ENCODE data around the gene ASAH2. TPM values are rescaled to one million over a fixed set of nuclear protein-coding genes. Genes with fewer than 3 reads are reported as not detected.
"Not testable (repeated sequence)": the region's sequence is repeated elsewhere in the genome, so short reads cannot be mapped to it uniquely, and the experiment has no call there.

The ASAH2 gene
- 0.20 TPM in 1 of 2 replicates, not detected in the other for total RNA-seq (2014; rRNA removed; shearing (Covaris generic))

- in situ Hi-C loops (cut with HindIII; ENCODE audit: low sequenced_read_pairs), result no loop called here
- DNase-seq (ENCODE audit: low spot score), result no peak
Measured at GRCh38 chr10:50251394-50251793, at the start of gene ASAH2. TSS of gene ASAH2 (minus strand) at chr10:50251516. CDS start at chr10:50248610, 2,906 bp downstream.

DNA sequence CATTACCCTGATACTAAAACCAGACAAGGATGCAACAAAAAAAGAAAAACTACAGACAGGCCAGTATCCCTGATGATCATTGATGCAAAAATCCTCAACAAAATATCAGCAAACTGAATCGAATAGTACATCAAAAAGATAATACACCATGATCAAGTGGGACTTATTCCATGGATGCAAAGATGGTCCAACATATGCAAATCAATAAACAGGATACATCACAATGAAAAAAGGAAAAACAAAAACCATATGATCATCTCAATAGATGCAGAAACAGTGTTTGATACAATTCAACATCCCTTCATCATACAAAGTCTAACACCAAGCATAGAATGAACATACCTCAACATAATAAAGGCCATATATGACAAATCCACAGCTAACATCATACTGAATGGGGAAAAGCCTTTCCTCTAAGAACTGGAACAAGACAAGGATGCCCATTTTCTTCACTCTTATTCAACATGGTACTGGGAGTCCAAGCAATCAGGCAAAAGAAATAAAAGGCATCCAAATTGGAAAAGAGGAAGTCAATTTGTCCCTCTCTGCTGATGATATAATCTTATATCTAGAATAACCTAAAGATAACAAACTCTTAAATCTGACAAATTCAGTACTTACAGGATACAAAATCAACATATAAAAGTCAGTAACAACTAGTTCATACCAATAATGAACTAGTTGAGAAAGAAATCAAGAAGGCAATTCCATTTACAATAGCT, 48.8 kb upstream of the ASAH2 start:
- in situ Hi-C loops (cut with HindIII; ENCODE audit: low sequenced_read_pairs), result no loop called here
- no peak for DNase-seq (ENCODE audit: low spot score)

DNA sequence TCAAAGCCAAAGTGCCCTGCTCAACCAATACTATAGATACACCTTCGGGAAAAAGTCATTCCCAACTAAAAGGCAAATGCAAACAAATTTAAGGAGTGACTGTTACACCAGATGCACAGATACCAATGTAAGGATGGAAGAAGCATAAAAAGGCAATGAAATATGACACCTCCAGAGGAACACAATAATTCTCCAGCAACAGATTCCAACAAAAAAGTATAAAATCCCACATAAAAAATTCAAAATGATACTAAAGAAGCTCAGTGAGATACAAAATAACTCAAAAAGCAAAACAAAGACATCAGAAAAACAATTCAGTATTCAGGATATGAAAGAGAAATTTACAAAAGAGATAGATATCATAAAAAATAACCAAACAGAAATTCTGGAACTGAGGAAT, 44.1 kb upstream of the ASAH2 start:
- DNase-seq (ENCODE audit: low spot score), result no peak
- in situ Hi-C loops (cut with HindIII; ENCODE audit: low sequenced_read_pairs), result no loop called here

DNA sequence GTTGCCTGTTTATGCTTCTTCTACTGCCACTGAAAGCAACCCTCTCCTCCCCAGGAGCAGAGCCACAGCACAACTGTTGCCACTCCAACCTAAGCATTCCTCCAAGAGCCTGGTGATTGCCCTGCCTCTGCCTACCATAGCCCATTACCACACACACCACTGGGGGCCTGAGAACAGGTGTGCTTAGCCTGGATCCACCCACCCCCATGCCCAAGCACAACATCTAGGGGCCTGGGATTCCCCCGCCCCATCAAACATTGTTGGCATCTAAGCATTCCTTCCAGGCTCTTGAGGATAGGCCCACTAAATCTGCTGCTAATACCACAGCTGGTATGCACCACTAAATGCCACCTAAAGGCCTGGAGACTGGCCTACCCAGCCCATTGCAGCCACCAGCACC, 43.3 kb upstream of the ASAH2 start:
- DNase-seq (ENCODE audit: low spot score), result no peak
- in situ Hi-C loops (cut with HindIII; ENCODE audit: low sequenced_read_pairs), result no loop called here

- no peak for DNase-seq (ENCODE audit: low spot score)
- in situ Hi-C loops (cut with HindIII; ENCODE audit: low sequenced_read_pairs), result no loop called here
Measured at GRCh38 chr10:50293513-50294313, 42.4 kb upstream of the ASAH2 start.

GRCh38 chr10:50291261-50291850, 40.0 kb upstream of the ASAH2 start:
- in situ Hi-C loops (cut with HindIII; ENCODE audit: low sequenced_read_pairs), result no loop called here
- no peak for DNase-seq (ENCODE audit: low spot score)

GRCh38 chr10:50289196-50289595, 37.9 kb upstream of the ASAH2 start:
- in situ Hi-C loops (cut with HindIII; ENCODE audit: low sequenced_read_pairs), result no loop called here
- no peak for DNase-seq (ENCODE audit: low spot score)

DNA sequence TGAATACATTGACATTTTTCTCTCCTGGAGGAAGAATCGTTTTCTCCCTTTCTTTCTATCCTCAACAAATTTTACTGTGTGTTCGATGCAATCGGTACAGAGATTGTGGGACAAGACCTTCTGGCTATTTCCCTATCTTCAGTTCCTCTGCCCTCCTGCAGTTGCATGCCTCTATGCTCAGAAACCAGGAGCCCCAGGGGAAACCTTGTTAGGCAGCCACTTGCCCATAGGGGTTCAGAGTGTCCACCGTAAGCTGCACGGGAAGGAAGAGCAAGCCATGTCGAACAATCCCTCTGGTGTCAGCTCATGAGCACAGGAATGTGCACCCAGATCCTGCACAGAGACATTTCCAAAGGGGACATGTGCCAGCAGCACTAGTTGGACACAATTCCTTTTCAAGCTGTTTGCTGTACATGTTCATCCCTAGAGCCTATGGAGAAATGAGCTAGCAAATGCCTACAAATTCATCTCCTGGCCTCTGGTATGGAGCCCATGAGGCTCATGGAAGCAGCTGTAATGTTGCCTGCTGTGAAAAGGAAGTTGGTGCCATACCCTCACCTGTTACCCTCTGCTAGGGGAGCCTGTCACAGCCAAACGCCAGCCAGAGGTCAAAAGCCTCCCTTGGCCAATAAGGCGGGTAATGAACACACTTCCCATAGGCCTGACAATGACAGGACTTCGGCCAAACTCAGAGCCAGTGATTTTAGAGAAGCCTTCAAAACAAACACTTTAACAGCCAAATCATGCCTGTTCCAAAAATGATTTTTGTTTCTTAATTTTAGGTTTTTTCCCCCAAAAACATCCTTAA, 35.9 kb upstream of the ASAH2 start:
- in situ Hi-C loops (cut with HindIII; ENCODE audit: low sequenced_read_pairs), result no loop called here
- DNase-seq (ENCODE audit: low spot score), result peak; percentile 23

GRCh38 chr10:50286517-50286916, 35.2 kb upstream of the ASAH2 start:
- peak; percentile 32 for DNase-seq (ENCODE audit: low spot score)
- in situ Hi-C loops (cut with HindIII; ENCODE audit: low sequenced_read_pairs), result no loop called here

GRCh38 chr10:50281967-50282522, 30.7 kb upstream of the ASAH2 start:
- in situ Hi-C loops (cut with HindIII; ENCODE audit: low sequenced_read_pairs), result no loop called here
- DNase-seq (ENCODE audit: low spot score), result no peak

DNA sequence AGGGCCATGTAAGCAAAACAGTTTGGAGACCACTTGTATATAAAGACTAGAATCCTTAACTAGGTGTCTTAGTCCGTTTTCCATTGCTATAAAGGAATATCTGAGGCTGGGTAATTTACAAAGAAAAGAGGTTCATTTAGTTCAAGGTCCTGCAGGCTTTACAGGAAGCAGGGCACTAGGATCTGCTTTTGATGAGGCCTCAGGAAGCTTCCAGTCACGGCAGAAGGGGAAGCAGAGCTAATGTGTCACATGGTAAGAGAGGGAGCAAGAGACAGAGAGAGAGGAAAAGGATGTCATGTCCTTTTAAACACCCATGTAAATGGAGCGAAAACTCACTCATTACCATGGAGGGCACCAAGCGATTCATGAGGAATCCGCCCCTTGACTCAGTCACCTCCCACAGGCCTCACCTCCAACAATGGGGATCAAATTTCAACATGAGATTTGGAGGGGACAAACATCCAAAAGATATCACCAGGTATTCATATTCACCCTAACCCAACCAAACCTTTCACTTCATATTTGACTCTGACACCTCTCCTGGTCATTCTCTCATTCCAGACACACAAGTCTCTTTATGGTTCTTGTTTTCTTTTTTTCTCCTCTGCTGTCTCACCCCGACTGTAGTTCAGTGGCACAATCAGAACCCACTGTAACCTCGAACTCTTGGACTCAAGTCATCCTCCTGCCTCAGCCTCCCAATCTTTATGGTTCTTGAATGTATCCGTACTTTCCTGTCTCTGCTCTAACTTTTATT, 30.1 kb upstream of the ASAH2 start:
- in situ Hi-C loops (cut with HindIII; ENCODE audit: low sequenced_read_pairs), result no loop called here
- no peak for DNase-seq (ENCODE audit: low spot score)

GRCh38 chr10:50280049-50280841, 28.9 kb upstream of the ASAH2 start:
- in situ Hi-C loops (cut with HindIII; ENCODE audit: low sequenced_read_pairs), result no loop called here

DNA sequence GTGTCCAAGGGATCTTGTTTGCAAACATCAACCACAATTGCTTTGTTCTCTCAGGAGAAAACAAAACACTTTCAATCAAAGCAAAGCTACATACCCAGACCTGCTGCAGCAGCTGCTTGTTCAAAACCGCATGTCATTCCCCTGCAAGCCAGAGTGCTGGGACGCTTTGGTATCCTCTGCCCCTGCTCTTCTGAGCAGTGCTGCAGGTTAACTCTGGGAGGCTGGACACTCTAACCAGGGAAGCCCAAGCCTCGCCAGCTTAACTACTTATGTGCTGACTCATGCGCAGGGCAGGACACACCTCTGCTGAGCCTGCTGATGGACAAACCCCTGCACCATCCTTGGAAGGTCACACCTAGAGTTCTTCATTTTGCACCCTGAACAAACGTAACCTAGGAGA, 28.2 kb upstream of the ASAH2 start:
- in situ Hi-C loops (cut with HindIII; ENCODE audit: low sequenced_read_pairs), result no loop called here
- DNase-seq (ENCODE audit: low spot score), result no peak

More at GRCh38 chr10:50280049-50280841, 28.9 kb upstream of the ASAH2 start:
- no peak for DNase-seq (ENCODE audit: low spot score)

GRCh38 chr10:50275650-50276235, 24.4 kb upstream of the ASAH2 start:
- in situ Hi-C loops (cut with HindIII; ENCODE audit: low sequenced_read_pairs), result no loop called here

GRCh38 chr10:50272531-50272930, 21.2 kb upstream of the ASAH2 start:
- no peak for DNase-seq (ENCODE audit: low spot score)
- in situ Hi-C loops (cut with HindIII; ENCODE audit: low sequenced_read_pairs), result no loop called here

More at GRCh38 chr10:50275650-50276235, 24.4 kb upstream of the ASAH2 start:
- peak; percentile 21 for DNase-seq (ENCODE audit: low spot score)

DNA sequence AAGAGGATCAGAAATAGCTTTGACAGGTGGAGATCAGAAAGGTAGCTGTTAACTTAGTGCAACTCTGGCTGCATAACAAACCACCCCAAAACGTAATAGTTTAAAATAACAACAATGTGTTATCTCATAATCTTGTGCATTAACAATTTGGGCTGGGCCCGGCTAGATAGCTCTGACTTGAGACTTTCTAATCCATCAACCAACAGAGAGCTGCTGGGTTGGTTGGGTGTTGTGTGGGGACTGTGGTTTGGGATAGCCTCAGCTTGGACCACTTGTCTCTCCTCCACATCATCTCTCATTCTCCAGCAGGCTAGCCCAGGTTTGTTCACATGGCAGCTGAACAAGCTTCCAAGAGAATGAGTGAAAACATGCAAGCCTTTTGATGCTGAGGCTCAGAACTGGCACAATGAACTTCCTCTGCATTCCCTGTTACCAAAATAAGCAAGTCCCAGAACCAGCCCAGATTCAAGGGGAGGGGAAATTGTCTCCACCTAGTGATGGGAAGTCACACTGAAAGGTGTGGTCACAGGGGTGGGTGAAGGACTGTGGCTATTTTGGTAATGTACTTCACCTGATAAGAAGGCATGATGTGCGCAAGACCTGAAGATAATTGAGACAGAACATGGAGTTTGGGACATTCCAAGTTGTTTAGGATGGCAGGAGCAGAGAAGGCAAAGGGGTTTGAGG, 20.4 kb upstream of the ASAH2 start:
- DNase-seq (ENCODE audit: low spot score), result no peak
- in situ Hi-C loops (cut with HindIII; ENCODE audit: low sequenced_read_pairs), result no loop called here

DNA sequence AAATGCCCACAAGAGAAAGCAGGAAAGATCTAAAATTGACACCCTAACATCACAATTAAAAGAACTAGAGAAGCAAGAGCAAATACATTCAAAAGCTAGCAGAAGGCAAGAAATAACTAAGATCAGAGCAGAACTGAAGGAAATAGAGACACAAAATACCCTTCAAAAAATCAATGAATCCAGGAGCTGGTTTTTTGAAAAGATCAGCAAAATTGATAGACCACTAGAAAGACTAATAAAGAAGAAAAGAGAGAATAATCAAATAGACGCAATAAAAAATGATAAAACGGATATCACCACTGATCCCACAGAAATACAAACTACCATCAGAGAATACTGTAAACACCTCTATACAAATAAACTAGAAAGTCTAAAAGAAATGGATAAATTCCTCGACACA, 16.6 kb upstream of the ASAH2 start:
- in situ Hi-C loops (cut with HindIII; ENCODE audit: low sequenced_read_pairs); DNase-seq (ENCODE audit: low spot score): not testable (repeated sequence)

Measured in G401 (cell line).